GM12878 (cell line): ENCODE measurements around the gene ADGRV1. TPM values are rescaled to one million over a fixed set of nuclear protein-coding genes. Genes with fewer than 3 reads are reported as not detected.
"Not testable (repeated sequence)": the region's sequence is repeated elsewhere in the genome, so short reads cannot be mapped to it uniquely, and the experiment has no call there.

ENCODE experiments used
- ATAC-seq: fragments of 200-7000 bp; cut with Tn5 transposase; 3 replicates; pipeline ENCODE4 v1.9.1; 2020; ENCODE audit warnings: mild to moderate bottlenecking, moderate library complexity
- BruUV-seq: library from RNA; stranded (reverse); fragments of 400-500 nt; replicated peaks from 2 replicates; lab custom pipeline; 2021; lab: Mats Ljungman, UMichigan
- CTCF ChIA-PET: fragments of 300-600 bp; sonication (Branson Sonifier 250); formaldehyde crosslinking; extraction: SDS; loops from one replicate; lab custom pipeline; 2021; ENCODE audit warnings: inconsistent platforms; lab: Yijun Ruan, JAX
- POLR2A ChIA-PET: fragments of 350-600 bp; formaldehyde crosslinking; extraction: SDS; loops from one replicate; lab custom pipeline; 2021; ENCODE audit warnings: inconsistent platforms; lab: Charles Lee
- RAD21 ChIA-PET: fragments of 300-600 bp; sonication (Branson Sonifier 250); formaldehyde crosslinking; loops from one replicate; lab custom pipeline; 2023; ENCODE audit warnings: antibody characterized with exemption; ENCODE audit not compliant: unreplicated experiment; lab: Charles Lee
- SMC1A ChIA-PET: fragments of 300-600 bp; sonication (Branson Sonifier 250); formaldehyde crosslinking; loops from one replicate; lab custom pipeline; 2023; ENCODE audit not compliant: unreplicated experiment, uncharacterized antibody; lab: Charles Lee
- DNase-seq: peaks from one replicate; pipeline ENCODE4 v3.0.0-alpha.2; 2011; ENCODE audit warnings: low read depth, low spot score
- FAIRE-seq: peaks from 3 replicates; lab custom pipeline; 2011; peaks lifted over from hg19 to GRCh38; lab: Jason Lieb, UNC
- H2AFZ ChIP-seq: 2 replicates; pipeline ENCODE4 v1.6.0; 2011; ENCODE audit warnings: low read depth, low read length, control low read depth; ENCODE audit not compliant: control insufficient read depth
- H3K27ac ChIP-seq: 2 replicates; pipeline ENCODE4 v1.5.1; 2011; ENCODE audit warnings: control low read depth; ENCODE audit not compliant: control insufficient read depth, insufficient read depth
- H3K27me3 ChIP-seq, 2 experiments: replicated peaks in 1 of 2; 2 replicates each; pipeline versions ENCODE4 v1.6.0 to v1.6.1; 2011; ENCODE audit warnings: low read length in 1 of 2; ENCODE audit not compliant: control insufficient read depth in 2 of 2, insufficient read depth in 2 of 2
- H3K36me3 ChIP-seq, 2 experiments: 2 replicates each; pipeline ENCODE4 v1.5.1; 2011; ENCODE audit warnings: low read length in 1 of 2; ENCODE audit not compliant: control insufficient read depth in 2 of 2, insufficient read depth in 2 of 2
- H3K4me1 ChIP-seq: 2 replicates; pipeline ENCODE4 v1.6.1; 2011; ENCODE audit warnings: mild to moderate bottlenecking, low read length, moderate library complexity, mixed read lengths; ENCODE audit not compliant: control insufficient read depth, insufficient read depth
- H3K4me2 ChIP-seq: 2 replicates; pipeline ENCODE4 v1.6.0; 2011; ENCODE audit warnings: control low read depth; ENCODE audit not compliant: control insufficient read depth, insufficient read depth
- H3K4me3 ChIP-seq: fragments of 200-600 bp; sonication (generic); 2 replicates; pipeline ENCODE4 v1.5.1; 2016
- H3K79me2 ChIP-seq: 2 replicates; pipeline ENCODE4 v1.6.0; 2011; ENCODE audit warnings: low read length; ENCODE audit not compliant: control insufficient read depth, insufficient read depth
- H3K9ac ChIP-seq: 2 replicates; pipeline ENCODE4 v1.8.0; 2011; ENCODE audit warnings: low read length, control low read depth, mixed read lengths; ENCODE audit not compliant: control insufficient read depth, insufficient read depth
- H3K9me3 ChIP-seq: replicated peaks from 3 replicates; pipeline ENCODE4 v1.5.1; 2011; ENCODE audit warnings: mild to moderate bottlenecking, low read length; ENCODE audit not compliant: control insufficient read depth, insufficient read depth
- H4K20me1 ChIP-seq: 2 replicates; pipeline ENCODE4 v1.6.0; 2011; ENCODE audit not compliant: control insufficient read depth, insufficient read depth
- ATF2 ChIP-seq: IDR thresholded peaks from 2 replicates; pipeline ENCODE4 v1.6.1; 2012; ENCODE audit warnings: low read length, inconsistent platforms
- CBX3 ChIP-seq: fragments of 200-600 bp; sonication (generic); IDR thresholded peaks from 2 replicates; pipeline ENCODE4 v1.6.1; 2016; ENCODE audit warnings: low read depth, borderline replicate concordance
- CEBPZ ChIP-seq: fragments of 150-350 bp; IDR thresholded peaks from 2 replicates; pipeline ENCODE4 v1.6.1; 2016; ENCODE audit warnings: low read depth, low read length
- NBN ChIP-seq: fragments of 450-650 bp; IDR thresholded peaks from 2 replicates; pipeline ENCODE4 v1.6.1; 2016
- RELB ChIP-seq: fragments of 450-650 bp; IDR thresholded peaks from 2 replicates; pipeline ENCODE4 v1.6.1; 2017; ENCODE audit warnings: low read depth, mild to moderate bottlenecking, moderate library complexity
- RUNX3 ChIP-seq: IDR thresholded peaks from 2 replicates; pipeline ENCODE4 v1.6.1; 2012; ENCODE audit warnings: low read length, inconsistent platforms
- TBL1XR1 ChIP-seq: IDR thresholded peaks from 2 replicates; pipeline ENCODE4 v1.6.1; 2012; ENCODE audit warnings: low read depth, low read length, improper control_type of control experiment
- WGBS: methylation state at CpG from one replicate; pipeline ENCODE4 v1.1.6; 2016; ENCODE audit warnings: low lambda C conversion rate; ENCODE audit not compliant: insufficient replicate concordance, insufficient coverage; ENCODE audit errors: missing lambda C conversion rate; 5-methylcytosine and 5-hydroxymethylcytosine counted together
- in situ Hi-C: fragments of 300-500 bp; cut with MboI; formaldehyde crosslinking; loops from 9 replicates; pipeline ENCODE4 v1.14.3; 2018; ENCODE audit warnings: mixed read lengths
- intact Hi-C: fragments of 100-400 bp; cut with micrococcal nuclease; formaldehyde crosslinking; loops from one replicate; pipeline ENCODE4 v1.14.2; 2022; ENCODE audit not compliant: unreplicated experiment
- polyA plus RNA-seq, 11 experiments: library from polyadenylated mRNA; depleted of rRNA in 4 of 11; unstranded in 6 of 11; stranded (reverse) in 5 of 11; fragments of >200 nt; fragmentation: Nextera tagmentation in 4 of 11; fragmentation: Illumina TruSeq in 1 of 11; extraction: Ambion mirVana in 4 of 11; extraction: Trizol in 1 of 11; gene quantifications; 1 replicate in 1 of 11; 2 replicates in 10 of 11; pipeline versions ENCODE4 v1.2.1 to v1.2.3, GENCODE V29; 2011 to 2016; ENCODE audit warnings: inconsistent platforms in 2 of 11, missing spikeins in 2 of 11, low read depth in 1 of 11
- total RNA-seq, 4 experiments: library from RNA; depleted of rRNA in 3 of 4; stranded (reverse); fragments of >200 nt in 3 of 4; fragmentation: Illumina TruSeq in 1 of 4; extraction: Trizol in 1 of 4; gene quantifications; 2 replicates each; pipeline versions ENCODE4 v1.2.1 to v1.2.3, GENCODE V29; 2013 to 2021

ADGRV1 gene
- total and polyA plus RNA-seq, 10 of the 15 experiments (the other 5 are each of a cell fraction or from before 2014, with no cell fraction given) = 0.04 to 8.1 (median 0.16) TPM; not detected in 1

- no peak for TF ChIP-seq RELB
- no peak for TF ChIP-seq TBL1XR1
- TF ChIP-seq RUNX3 = no peak
- TF ChIP-seq NBN = no peak
- no peak for TF ChIP-seq CEBPZ
- no peak for TF ChIP-seq ATF2
- no peak for TF ChIP-seq CBX3
Observed at GRCh38 chr5:90845723-90846554, 287.3 kb downstream of the ADGRV1 start (continued).

GRCh38 chr5:90847606-90848005, 289.0 kb downstream of the ADGRV1 start:
- H3K4me1 ChIP-seq, H3K79me2 ChIP-seq, CTCF ChIA-PET, DNase-seq, H3K4me3 ChIP-seq, SMC1A ChIA-PET, BruUV-seq, H4K20me1 ChIP-seq, H3K36me3 ChIP-seq, H2AFZ ChIP-seq, H3K27ac ChIP-seq, H3K27me3 ChIP-seq, in situ Hi-C loops, ATAC-seq, H3K9ac ChIP-seq, H3K4me2 ChIP-seq, H3K9me3 ChIP-seq, POLR2A ChIA-PET, RAD21 ChIA-PET, FAIRE-seq, intact Hi-C loops: not testable (repeated sequence)
- WGBS = 52% methylated on average over 14 of the region's 24 CpGs
